Panc1 (cell line): ENCODE data around the gene ADCY9. TPM values are rescaled to one million over a fixed set of nuclear protein-coding genes. Genes with fewer than 3 reads are reported as not detected.
A peak's percentile ranks its signal among the peaks of the same experiment; 100 is the strongest.

Experiments used
- ATAC-seq: fragments of 200-7000 bp; cut with Tn5 transposase; 2 replicates; pipeline ENCODE4 v1.9.1; 2020; ENCODE audit warnings: mild to moderate bottlenecking, moderate library complexity
- BruUV-seq: library from RNA; stranded (reverse); fragments of 400-500 nt; replicated peaks from 2 replicates; lab custom pipeline; 2021; lab: Mats Ljungman, UMichigan
- CTCF ChIA-PET: fragments of 300-600 bp; sonication (Branson Sonifier 250); formaldehyde crosslinking; loops from one replicate; lab custom pipeline; 2022; ENCODE audit warnings: antibody characterized with exemption; lab: Charles Lee
- POLR2A ChIA-PET: fragments of 300-600 bp; sonication (Branson Sonifier 250); formaldehyde crosslinking; loops from one replicate; lab custom pipeline; 2022; ENCODE audit warnings: antibody characterized with exemption; lab: Charles Lee
- DNase-seq: peaks from one replicate; pipeline ENCODE4 v3.0.0-alpha.2; 2010; ENCODE audit warnings: low read depth, low spot score
- H3K27ac ChIP-seq: 2 replicates; pipeline ENCODE4 v1.5.1; 2011; ENCODE audit warnings: mild to moderate bottlenecking, low read length, inconsistent platforms
- H3K27me3 ChIP-seq: fragments of 200-500 bp; sonication (Bioruptor generic); 2 replicates; pipeline ENCODE4 v1.6.0; 2014; ENCODE audit warnings: low read length, inconsistent platforms; ENCODE audit not compliant: control insufficient read depth, insufficient read depth
- H3K36me3 ChIP-seq: fragments of 200-500 bp; sonication (Bioruptor generic); 2 replicates; pipeline ENCODE4 v1.5.1; 2014; ENCODE audit warnings: inconsistent platforms, mild to moderate bottlenecking, low read length, moderate library complexity; ENCODE audit not compliant: control insufficient read depth, insufficient read depth
- H3K4me1 ChIP-seq: 2 replicates; pipeline ENCODE4 v1.5.1; 2011; ENCODE audit warnings: inconsistent platforms, mild to moderate bottlenecking, low read length, moderate library complexity; ENCODE audit not compliant: control insufficient read depth, insufficient read depth
- H3K4me3 ChIP-seq, 2 experiments: 2 replicates each; pipeline ENCODE4 v1.5.1; 2011 to 2012; ENCODE audit warnings: low read depth in 2 of 2, low read length in 2 of 2, mild to moderate bottlenecking in 2 of 2, inconsistent platforms in 1 of 2, moderate library complexity in 1 of 2
- H3K9me3 ChIP-seq: fragments of 200-500 bp; sonication (Bioruptor generic); 2 replicates; pipeline ENCODE4 v1.5.1; 2014; ENCODE audit warnings: low read depth, mild to moderate bottlenecking, inconsistent platforms, low read length, moderate library complexity; ENCODE audit not compliant: control insufficient read depth, insufficient read depth
- POLR2AphosphoS5 ChIP-seq: IDR thresholded peaks from 2 replicates; pipeline ENCODE4 v1.6.1; 2012; ENCODE audit warnings: mild to moderate bottlenecking, low read depth, low read length, moderate library complexity
- SIN3A ChIP-seq: IDR thresholded peaks from 2 replicates; pipeline ENCODE4 v1.6.1; 2012; ENCODE audit warnings: low read depth, mild to moderate bottlenecking, low read length, moderate library complexity, borderline replicate concordance; ENCODE audit not compliant: insufficient read depth
- TCF7L2 ChIP-seq: IDR thresholded peaks from 2 replicates; pipeline ENCODE4 v1.6.1; 2011; ENCODE audit warnings: mild to moderate bottlenecking, low read depth, low read length, inconsistent platforms
- in situ Hi-C: cut with HindIII; loops from 2 replicates; pipeline ENCODE4 v1.10.0; 2016; ENCODE audit warnings: low sequenced_read_pairs, low pct_unique_long_range_greater_than_20kb
- intact Hi-C: fragments of 100-400 bp; cut with micrococcal nuclease; formaldehyde crosslinking; loops from one replicate; pipeline ENCODE4 v1.10.0; 2022; ENCODE audit not compliant: unreplicated experiment
- total RNA-seq: library from RNA; stranded (reverse); gene quantifications from one replicate; pipeline ENCODE4 v1.2.1, GENCODE V29; 2021; ENCODE audit not compliant: unreplicated experiment
- TF ChIP-seq, protein P1 (sequence below), 2 experiments: IDR thresholded peaks; 2 replicates each; pipeline ENCODE4 v1.6.1; 2011 to 2012; ENCODE audit warnings: low read depth in 2 of 2, control low read depth in 1 of 2, low read length in 1 of 2, mild to moderate bottlenecking in 1 of 2, moderate library complexity in 1 of 2; ENCODE audit not compliant: insufficient read depth in 1 of 2
- TF ChIP-seq, protein P2 (sequence below): fragments of 450-650 bp; IDR thresholded peaks from 2 replicates; pipeline ENCODE4 v1.5.1; 2017; ENCODE audit warnings: mild to moderate bottlenecking

ADCY9 gene
- total RNA-seq, 1 experiment from 2014 or later = 29.8 TPM

DNA sequence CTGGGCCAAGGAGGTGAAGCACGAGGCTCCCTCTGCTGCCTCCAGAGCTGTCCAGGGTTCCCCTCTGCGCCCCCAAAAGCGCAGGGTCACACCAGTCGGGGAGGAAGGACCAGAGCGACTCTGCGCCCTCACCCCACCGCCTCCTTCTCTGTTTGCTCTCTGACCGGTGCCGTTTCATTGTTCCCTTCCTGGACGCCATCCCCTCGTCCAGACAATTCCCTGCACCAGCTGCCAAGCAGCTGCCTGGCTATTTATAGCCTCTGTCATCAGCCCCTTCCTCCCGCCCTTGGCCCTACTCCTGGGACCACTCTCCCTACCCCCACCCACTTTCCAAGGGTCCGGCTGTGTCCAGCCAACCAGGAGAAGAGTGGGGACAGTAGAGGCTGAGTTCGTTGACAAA lies 167.0 kb downstream of the ADCY9 start:
- DNase-seq (no peak), ATAC-seq (no peak)
- intact Hi-C loops (no loop called here), in situ Hi-C loops (no loop called here)
- Histone ChIP-seq H3K9me3 (no peaks in the 10 kb centered on the region), H3K27me3 (no peaks in the 10 kb centered on the region), H3K27ac (peak overlapping the region; percentile 45; the same call in 1 of the 2 replicates), H3K36me3 (no peaks in the 10 kb centered on the region), H3K4me3 (no peak overlapping the region), H3K4me1 (peaks cover 15% of the 10 kb centered on the region)
- no peak for TF ChIP-seq SIN3A
- TF ChIP-seq, protein P1, sequence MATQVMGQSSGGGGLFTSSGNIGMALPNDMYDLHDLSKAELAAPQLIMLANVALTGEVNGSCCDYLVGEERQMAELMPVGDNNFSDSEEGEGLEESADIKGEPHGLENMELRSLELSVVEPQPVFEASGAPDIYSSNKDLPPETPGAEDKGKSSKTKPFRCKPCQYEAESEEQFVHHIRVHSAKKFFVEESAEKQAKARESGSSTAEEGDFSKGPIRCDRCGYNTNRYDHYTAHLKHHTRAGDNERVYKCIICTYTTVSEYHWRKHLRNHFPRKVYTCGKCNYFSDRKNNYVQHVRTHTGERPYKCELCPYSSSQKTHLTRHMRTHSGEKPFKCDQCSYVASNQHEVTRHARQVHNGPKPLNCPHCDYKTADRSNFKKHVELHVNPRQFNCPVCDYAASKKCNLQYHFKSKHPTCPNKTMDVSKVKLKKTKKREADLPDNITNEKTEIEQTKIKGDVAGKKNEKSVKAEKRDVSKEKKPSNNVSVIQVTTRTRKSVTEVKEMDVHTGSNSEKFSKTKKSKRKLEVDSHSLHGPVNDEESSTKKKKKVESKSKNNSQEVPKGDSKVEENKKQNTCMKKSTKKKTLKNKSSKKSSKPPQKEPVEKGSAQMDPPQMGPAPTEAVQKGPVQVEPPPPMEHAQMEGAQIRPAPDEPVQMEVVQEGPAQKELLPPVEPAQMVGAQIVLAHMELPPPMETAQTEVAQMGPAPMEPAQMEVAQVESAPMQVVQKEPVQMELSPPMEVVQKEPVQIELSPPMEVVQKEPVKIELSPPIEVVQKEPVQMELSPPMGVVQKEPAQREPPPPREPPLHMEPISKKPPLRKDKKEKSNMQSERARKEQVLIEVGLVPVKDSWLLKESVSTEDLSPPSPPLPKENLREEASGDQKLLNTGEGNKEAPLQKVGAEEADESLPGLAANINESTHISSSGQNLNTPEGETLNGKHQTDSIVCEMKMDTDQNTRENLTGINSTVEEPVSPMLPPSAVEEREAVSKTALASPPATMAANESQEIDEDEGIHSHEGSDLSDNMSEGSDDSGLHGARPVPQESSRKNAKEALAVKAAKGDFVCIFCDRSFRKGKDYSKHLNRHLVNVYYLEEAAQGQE (IDR thresholded peaks at IDR 0.05; ENCODE audit: insufficient read depth in 1 of 2, low read depth in 2 of 2, low read length in 1 of 2) = no peak
- ChIA-PET POLR2A (no interaction called here), CTCF (no interaction called here)
- BruUV-seq = no TSS peak

DNA sequence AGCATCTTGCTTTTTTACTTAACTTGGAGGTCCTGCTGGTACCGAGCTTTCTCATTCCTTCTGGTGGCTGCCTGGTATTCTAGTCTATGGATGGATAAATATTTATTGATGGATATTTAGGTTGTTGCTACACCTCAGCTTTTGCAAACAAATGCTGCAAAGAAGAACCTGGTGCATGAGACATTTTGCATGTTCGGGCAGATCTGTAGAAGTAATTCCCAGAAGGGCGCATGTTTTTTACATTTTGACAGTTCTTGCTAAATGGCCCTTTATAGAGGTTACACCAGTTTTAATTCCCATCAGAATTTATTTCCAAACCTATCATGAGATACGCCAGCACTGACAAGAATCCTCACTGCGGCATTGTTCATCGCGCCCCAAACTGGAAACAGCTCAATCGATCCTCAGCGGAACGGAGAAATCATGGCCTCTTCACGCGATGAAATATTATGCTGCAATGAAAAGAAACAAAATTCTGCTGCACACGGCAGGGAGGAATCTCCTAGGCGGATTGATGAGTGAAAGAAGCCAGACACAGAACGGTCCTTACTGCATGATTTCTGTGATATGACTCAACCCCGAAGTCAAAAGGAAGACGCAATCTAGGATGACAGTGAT lies 167.8 kb downstream of the ADCY9 start:
- no peak for ATAC-seq
- DNase-seq = no peak
- POLR2A ChIA-PET = no interaction called here
- CTCF ChIA-PET = no interaction called here
- Histone ChIP-seq H3K4me3 (no peak overlapping the region), H3K4me1 (peaks cover 15% of the 10 kb centered on the region), H3K27ac (no peak overlapping the region), H3K36me3 (no peaks in the 10 kb centered on the region), H3K27me3 (no peaks in the 10 kb centered on the region), H3K9me3 (no peaks in the 10 kb centered on the region)
- in situ Hi-C loops (no loop called here), intact Hi-C loops (no loop called here)
- BruUV-seq = no TSS peak
- TF ChIP-seq, protein P1 (IDR thresholded peaks at IDR 0.05; ENCODE audit: insufficient read depth in 1 of 2, low read depth in 2 of 2, low read length in 1 of 2) = no peak
- TF ChIP-seq SIN3A (no peak), POLR2AphosphoS5 (no peak), TCF7L2 (no peak)
- TF ChIP-seq, protein P2, sequence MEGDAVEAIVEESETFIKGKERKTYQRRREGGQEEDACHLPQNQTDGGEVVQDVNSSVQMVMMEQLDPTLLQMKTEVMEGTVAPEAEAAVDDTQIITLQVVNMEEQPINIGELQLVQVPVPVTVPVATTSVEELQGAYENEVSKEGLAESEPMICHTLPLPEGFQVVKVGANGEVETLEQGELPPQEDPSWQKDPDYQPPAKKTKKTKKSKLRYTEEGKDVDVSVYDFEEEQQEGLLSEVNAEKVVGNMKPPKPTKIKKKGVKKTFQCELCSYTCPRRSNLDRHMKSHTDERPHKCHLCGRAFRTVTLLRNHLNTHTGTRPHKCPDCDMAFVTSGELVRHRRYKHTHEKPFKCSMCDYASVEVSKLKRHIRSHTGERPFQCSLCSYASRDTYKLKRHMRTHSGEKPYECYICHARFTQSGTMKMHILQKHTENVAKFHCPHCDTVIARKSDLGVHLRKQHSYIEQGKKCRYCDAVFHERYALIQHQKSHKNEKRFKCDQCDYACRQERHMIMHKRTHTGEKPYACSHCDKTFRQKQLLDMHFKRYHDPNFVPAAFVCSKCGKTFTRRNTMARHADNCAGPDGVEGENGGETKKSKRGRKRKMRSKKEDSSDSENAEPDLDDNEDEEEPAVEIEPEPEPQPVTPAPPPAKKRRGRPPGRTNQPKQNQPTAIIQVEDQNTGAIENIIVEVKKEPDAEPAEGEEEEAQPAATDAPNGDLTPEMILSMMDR = no peak
